BJ (cell line): ENCODE data around the gene LNP1. TPM values are rescaled to one million over a fixed set of nuclear protein-coding genes. Genes with fewer than 3 reads are reported as not detected.

Source experiments
- CTCF ChIA-PET: fragments of 350-600 bp; formaldehyde crosslinking; extraction: SDS; loops from one replicate; lab custom pipeline; 2021; ENCODE audit warnings: antibody characterized with exemption, inconsistent platforms; lab: Yijun Ruan, JAX
- POLR2A ChIA-PET: fragments of 300-600 bp; sonication (Branson Sonifier 250); formaldehyde crosslinking; extraction: SDS; loops from one replicate; lab custom pipeline; 2021; ENCODE audit warnings: antibody characterized with exemption; lab: Charles Lee
- DNase-seq: peaks from one replicate; pipeline ENCODE4 v3.0.0-alpha.2; 2011; ENCODE audit warnings: low read depth
- H3K27me3 ChIP-seq: 2 replicates; pipeline ENCODE4 v1.6.0; 2011; ENCODE audit warnings: low read length; ENCODE audit not compliant: control insufficient read depth, insufficient read depth
- H3K36me3 ChIP-seq: 2 replicates; pipeline ENCODE4 v1.5.1; 2011; ENCODE audit warnings: low read length; ENCODE audit not compliant: control insufficient read depth, insufficient read depth
- H3K4me3 ChIP-seq: 2 replicates; pipeline ENCODE4 v1.5.1; 2011; ENCODE audit warnings: low read depth, mild to moderate bottlenecking, control low read depth, low read length
- CTCF ChIP-seq: IDR thresholded peaks from 2 replicates; pipeline ENCODE4 v1.5.1; 2011; ENCODE audit warnings: low read depth, mild to moderate bottlenecking, control low read depth, inconsistent platforms, low read length, moderate library complexity; ENCODE audit not compliant: insufficient read depth
- polyA plus RNA-seq: library from polyadenylated mRNA; depleted of rRNA; stranded (reverse); fragments of >200 nt; gene quantifications from 2 replicates; pipeline ENCODE4 v1.2.3, GENCODE V29; 2011

Gene LNP1
- polyA plus RNA-seq, 1 experiment = 2.1 TPM

GRCh38 chr3:100454677-100455076 lies 53.3 kb downstream of the LNP1 start:
- Histone ChIP-seq H3K36me3 (no peaks in the 10 kb centered on the region), H3K27me3 (no peaks in the 10 kb centered on the region), H3K4me3 (no peak overlapping the region)
- ChIA-PET CTCF (interaction anchor here (17.2 kb wide), 1 partner anchor 131 kb away, joined by 311 read pairs; no protein-coding TSS in a partner anchor), POLR2A (no interaction called here)
- no peak for TF ChIP-seq CTCF
- no peak for DNase-seq

- H3K4me3 ChIP-seq = no peak overlapping the region
- ChIA-PET POLR2A (no interaction called here), CTCF (interaction anchor here (0.7 to 17.2 kb wide), 4 partner anchors 12 to 140 kb away, joined by 3 to 311 read pairs (median 5); no protein-coding TSS in a partner anchor)
- no peaks in the 10 kb centered on the region for H3K36me3 ChIP-seq
- TF ChIP-seq CTCF = no peak
- DNase-seq = no peak
- H3K27me3 ChIP-seq = no peaks in the 10 kb centered on the region
These were observed 54.7 kb downstream of the LNP1 start for GRCh38 chr3:100455841-100456550.

- no peaks in the 10 kb centered on the region for H3K36me3 ChIP-seq
- no peak for TF ChIP-seq CTCF
- H3K4me3 ChIP-seq = no peak overlapping the region
- DNase-seq = no peak
- ChIA-PET POLR2A (no interaction called here), CTCF (interaction anchor here (0.7 to 17.2 kb wide), 7 partner anchors 9 to 625 kb away, joined by 3 to 311 read pairs (median 4); no protein-coding TSS in a partner anchor)
- no peaks in the 10 kb centered on the region for H3K27me3 ChIP-seq
These were observed 55.4 kb downstream of the LNP1 start for GRCh38 chr3:100456745-100457144.

- no peak for DNase-seq
- ChIA-PET POLR2A (interaction anchor here (0.6 to 0.7 kb wide), 2 partner anchors 10 to 1119 kb away, joined by 3 read pairs; no protein-coding TSS in a partner anchor), CTCF (interaction anchor here (1.1 to 17.2 kb wide), 4 partner anchors 8 to 626 kb away, joined by 3 to 311 read pairs (median 5); no protein-coding TSS in a partner anchor)
- Histone ChIP-seq H3K36me3 (no peaks in the 10 kb centered on the region), H3K27me3 (no peaks in the 10 kb centered on the region), H3K4me3 (no peak overlapping the region)
- no peak for TF ChIP-seq CTCF
These were observed 56.5 kb downstream of the LNP1 start for GRCh38 chr3:100457811-100458210.

GRCh38 chr3:100458814-100459213 lies 57.5 kb downstream of the LNP1 start:
- CTCF ChIA-PET = interaction anchor here (1.1 to 17.2 kb wide), 2 partner anchors 127 to 139 kb away, joined by 4 to 311 read pairs; no protein-coding TSS in a partner anchor

More at GRCh38 chr3:100458814-100459213, 57.5 kb downstream of the LNP1 start:
- Histone ChIP-seq H3K36me3 (no peaks in the 10 kb centered on the region), H3K27me3 (no peaks in the 10 kb centered on the region), H3K4me3 (no peak overlapping the region)
- POLR2A ChIA-PET = no interaction called here
- DNase-seq = no peak
- no peak for TF ChIP-seq CTCF
